GM04503 (cell line): ENCODE measurements around the gene SQOR.

Experiments
- DNase-seq: peaks from one replicate; pipeline ENCODE4 v3.0.0-alpha.2; 2012; ENCODE audit warnings: low read depth

SQOR gene

GRCh38 chr15:45705510-45706473 lies 71.0 kb downstream of the SQOR start:
- no peak for DNase-seq

- DNase-seq, result no peak
These were observed 75.8 kb downstream of the SQOR start for GRCh38 chr15:45710657-45711056.

- no peak for DNase-seq
These were observed 80.0 kb downstream of the SQOR start for GRCh38 chr15:45714590-45715488.

- DNase-seq, result no peak
These were observed 80.7 kb downstream of the SQOR start for GRCh38 chr15:45715528-45715927.

GRCh38 chr15:45719490-45719889 lies 84.7 kb downstream of the SQOR start:
- DNase-seq, result no peak

- no peak for DNase-seq
These were observed 85.4 kb downstream of the SQOR start for GRCh38 chr15:45720183-45720582.

GRCh38 chr15:45728641-45729040 lies 93.8 kb downstream of the SQOR start:
- no peak for DNase-seq

- no peak for DNase-seq
These were observed 94.3 kb downstream of the SQOR start for GRCh38 chr15:45729141-45729540.

GRCh38 chr15:45731343-45731742 lies 96.5 kb downstream of the SQOR start:
- no peak for DNase-seq

- no peak for DNase-seq
These were observed 97.8 kb downstream of the SQOR start for GRCh38 chr15:45732662-45733061.

GRCh38 chr15:45734260-45734711 lies 99.5 kb downstream of the SQOR start:
- no peak for DNase-seq
